ENCODE data around the gene FBXL14. TPM values are rescaled to one million over a fixed set of nuclear protein-coding genes. Genes with fewer than 3 reads are reported as not detected.
A peak's percentile ranks its signal among the peaks of the same experiment; 100 is the strongest.

The FBXL14 gene
- total RNA-seq, 1 donor from 2014 or later: 21.6 TPM

DNA sequence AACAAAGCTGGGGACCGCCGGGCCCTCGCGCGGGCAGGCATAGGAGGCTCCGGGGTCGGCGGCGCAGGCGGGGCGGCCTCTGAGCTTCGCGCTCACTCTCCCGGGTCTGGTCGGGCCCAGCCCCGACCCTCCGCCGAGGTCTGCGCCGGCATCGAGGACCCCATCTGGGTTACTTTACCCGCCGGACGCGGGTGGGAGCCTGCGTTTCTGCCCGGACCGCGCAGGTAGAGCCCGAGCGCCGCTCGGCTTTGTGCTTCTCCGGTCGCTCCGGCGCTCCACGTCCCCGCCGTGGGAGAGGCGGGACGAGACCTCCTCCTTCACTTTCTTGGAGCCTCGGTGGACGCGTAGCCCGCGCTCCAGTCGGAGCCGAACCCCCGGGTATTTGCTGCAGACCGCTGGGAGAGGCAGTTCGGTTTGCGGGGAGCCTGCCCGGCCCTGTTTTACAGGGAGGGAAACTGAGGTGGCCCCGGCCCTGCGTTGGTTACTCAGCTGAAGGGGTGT lies 63.2 kb downstream of the FBXL14 start:
- POLR2A ChIA-PET: no interaction called here
- no peak overlapping the region for H3K27ac Mint-ChIP-seq

DNA sequence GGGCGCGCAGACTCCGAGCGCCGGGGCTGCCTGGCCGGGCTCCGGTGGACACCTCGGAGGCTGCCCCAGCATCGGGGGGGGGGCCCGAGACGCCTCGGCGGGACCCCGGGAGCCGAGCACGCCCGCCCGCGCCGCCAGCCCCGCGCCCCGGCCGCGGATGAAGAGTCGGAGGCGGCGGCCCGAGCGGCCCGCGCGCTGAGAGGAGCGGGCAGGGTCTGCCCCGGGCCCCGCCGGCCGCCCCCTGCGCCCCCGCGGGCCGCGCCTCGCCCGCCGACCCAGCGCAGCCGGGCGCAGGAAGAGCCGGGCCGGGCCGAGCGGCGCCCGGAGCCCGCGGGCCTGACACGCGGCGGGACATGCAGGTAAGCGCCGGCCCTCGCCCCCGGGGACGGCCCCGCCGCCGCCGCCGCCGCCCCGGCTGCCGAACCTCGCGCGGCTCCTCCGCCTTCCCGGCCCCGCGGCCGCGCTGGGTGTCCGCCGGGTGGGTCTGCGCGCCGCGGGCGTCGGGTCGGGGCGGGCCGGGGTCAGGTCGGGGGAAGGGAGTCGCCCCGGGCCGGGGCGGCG lies 63.7 kb downstream of the FBXL14 start:
- H3K27me3 Mint-ChIP-seq: peaks cover 49% of the 10 kb centered on the region
- intact Hi-C loops (cut with micrococcal nuclease): no loop called here
- no peaks in the 10 kb centered on the region for H3K36me3 Mint-ChIP-seq (ENCODE audit: low read depth)
- POLR2A ChIA-PET: no interaction called here
- H3K9me3 Mint-ChIP-seq: peaks cover 2% of the 10 kb centered on the region
- H3K4me1 Mint-ChIP-seq: peaks cover 34% of the 10 kb centered on the region
- ATAC-seq (ENCODE audit: low read depth) (no peak), DNase-seq (peak; percentile 32)
- CTCF ChIA-PET: no interaction called here
- TF ChIP-seq, protein P1, sequence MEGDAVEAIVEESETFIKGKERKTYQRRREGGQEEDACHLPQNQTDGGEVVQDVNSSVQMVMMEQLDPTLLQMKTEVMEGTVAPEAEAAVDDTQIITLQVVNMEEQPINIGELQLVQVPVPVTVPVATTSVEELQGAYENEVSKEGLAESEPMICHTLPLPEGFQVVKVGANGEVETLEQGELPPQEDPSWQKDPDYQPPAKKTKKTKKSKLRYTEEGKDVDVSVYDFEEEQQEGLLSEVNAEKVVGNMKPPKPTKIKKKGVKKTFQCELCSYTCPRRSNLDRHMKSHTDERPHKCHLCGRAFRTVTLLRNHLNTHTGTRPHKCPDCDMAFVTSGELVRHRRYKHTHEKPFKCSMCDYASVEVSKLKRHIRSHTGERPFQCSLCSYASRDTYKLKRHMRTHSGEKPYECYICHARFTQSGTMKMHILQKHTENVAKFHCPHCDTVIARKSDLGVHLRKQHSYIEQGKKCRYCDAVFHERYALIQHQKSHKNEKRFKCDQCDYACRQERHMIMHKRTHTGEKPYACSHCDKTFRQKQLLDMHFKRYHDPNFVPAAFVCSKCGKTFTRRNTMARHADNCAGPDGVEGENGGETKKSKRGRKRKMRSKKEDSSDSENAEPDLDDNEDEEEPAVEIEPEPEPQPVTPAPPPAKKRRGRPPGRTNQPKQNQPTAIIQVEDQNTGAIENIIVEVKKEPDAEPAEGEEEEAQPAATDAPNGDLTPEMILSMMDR (IDR thresholded peaks at IDR 0.05): no peak
- H3K4me3 Mint-ChIP-seq: no peak overlapping the region
- no peak overlapping the region for H3K27ac Mint-ChIP-seq

More for the DNA sequence above, 63.2 kb downstream of the FBXL14 start:
- intact Hi-C loops (cut with micrococcal nuclease): no loop called here
- CTCF ChIA-PET: no interaction called here
- Mint-ChIP-seq H3K9me3 (peaks cover 2% of the 10 kb centered on the region), H3K36me3 (ENCODE audit: low read depth) (no peaks in the 10 kb centered on the region), H3K27me3 (peaks cover 51% of the 10 kb centered on the region), H3K4me1 (peaks cover 30% of the 10 kb centered on the region), H3K4me3 (peak overlapping the region; percentile 67)
- DNase-seq: peak; percentile 29
- no peak for ATAC-seq (ENCODE audit: low read depth)
- TF ChIP-seq, protein P1 (IDR thresholded peaks at IDR 0.05): no peak

DNA sequence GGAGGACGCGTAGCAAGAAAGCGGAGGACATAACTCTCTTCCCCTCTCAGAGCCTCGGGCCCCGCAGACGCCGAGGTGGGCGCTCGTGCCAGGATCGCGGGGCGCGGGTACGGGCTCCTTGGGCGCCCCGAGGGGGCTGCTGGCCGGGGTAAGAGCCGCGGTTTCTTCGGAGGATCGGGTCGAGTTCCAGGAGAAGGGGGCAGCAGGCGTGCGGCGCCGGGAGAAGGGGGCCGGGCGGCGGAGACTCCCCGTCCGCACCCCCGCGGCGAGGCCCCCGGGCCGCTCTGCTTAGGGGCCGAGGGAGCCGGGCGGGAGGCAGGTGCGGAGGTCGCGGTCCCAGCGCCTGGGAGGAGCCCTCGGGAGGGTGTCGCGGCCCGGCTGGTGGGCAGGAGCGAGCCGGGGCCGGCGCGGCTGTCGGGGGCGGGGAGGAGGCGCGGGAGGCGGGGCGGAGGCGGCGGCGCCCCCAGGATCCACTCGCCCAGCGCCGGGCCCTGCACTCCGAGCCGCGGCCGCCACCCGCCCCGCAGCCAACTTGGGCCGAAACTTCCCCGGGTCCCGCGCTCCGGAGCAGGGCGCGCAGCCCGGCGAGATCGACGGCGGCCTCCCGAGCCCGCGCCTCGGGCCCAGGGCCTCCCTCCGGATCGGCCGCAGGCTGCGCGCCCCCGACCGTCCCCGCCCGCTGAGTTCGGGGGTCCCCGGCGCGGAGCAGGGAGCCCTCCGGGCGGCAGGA lies 64.4 kb downstream of the FBXL14 start:
- POLR2A ChIA-PET: no interaction called here
- intact Hi-C loops (cut with micrococcal nuclease): no loop called here

DNA sequence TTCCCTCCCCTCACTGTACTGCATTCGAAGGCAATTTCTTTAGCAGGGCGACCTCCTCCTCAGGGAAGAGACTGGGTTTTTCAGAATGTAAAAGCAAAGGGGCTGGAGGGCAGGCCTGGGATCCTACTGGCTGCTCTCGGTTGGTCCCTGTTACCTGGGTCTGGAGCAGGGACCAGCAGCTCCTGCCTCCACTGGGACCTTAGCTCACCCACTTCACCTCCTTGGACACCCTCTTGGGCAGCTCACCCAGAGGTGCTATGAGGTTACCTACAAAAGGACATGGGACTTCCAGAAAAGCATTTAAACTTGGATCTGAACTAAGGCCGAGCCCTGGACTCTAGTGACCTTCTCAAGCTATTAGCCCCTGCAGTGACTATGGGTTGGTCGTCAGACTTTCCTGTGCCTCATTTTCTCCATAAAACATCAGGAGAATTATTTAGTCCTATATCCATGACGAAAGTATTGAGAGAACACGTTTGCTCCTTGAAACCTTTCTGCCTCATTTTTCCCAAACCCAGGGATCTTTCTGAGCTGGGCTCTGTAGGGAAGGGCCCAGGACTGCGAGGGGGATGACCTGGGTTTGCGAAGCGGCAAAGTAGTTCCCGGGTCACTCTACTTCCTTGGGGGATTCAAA lies 65.0 kb downstream of the FBXL14 start:
- H3K27ac Mint-ChIP-seq: no peak overlapping the region
- peaks cover 52% of the 10 kb centered on the region for H3K27me3 Mint-ChIP-seq
- no peak for DNase-seq
- no peak for ATAC-seq (ENCODE audit: low read depth)
- POLR2A ChIA-PET: no interaction called here
- no peaks in the 10 kb centered on the region for H3K36me3 Mint-ChIP-seq (ENCODE audit: low read depth)
- H3K9me3 Mint-ChIP-seq: peaks cover 2% of the 10 kb centered on the region
- H3K4me1 Mint-ChIP-seq: peaks cover 40% of the 10 kb centered on the region
- intact Hi-C loops (cut with micrococcal nuclease): no loop called here
- CTCF ChIA-PET: interaction anchor here (1.4 kb wide), 1 partner anchor 411 kb away, joined by 6 read pairs; no protein-coding TSS in a partner anchor
- peak overlapping the region; percentile 85 for H3K4me3 Mint-ChIP-seq
- TF ChIP-seq, protein P1 (IDR thresholded peaks at IDR 0.05): no peak

More for the DNA sequence above, 64.4 kb downstream of the FBXL14 start:
- Mint-ChIP-seq H3K4me3 (peak overlapping the region; percentile 85), H3K36me3 (ENCODE audit: low read depth) (no peaks in the 10 kb centered on the region), H3K27me3 (peaks cover 52% of the 10 kb centered on the region), H3K9me3 (peaks cover 2% of the 10 kb centered on the region), H3K4me1 (peaks cover 40% of the 10 kb centered on the region), H3K27ac (no peak overlapping the region)
- DNase-seq: peak; percentile 31
- ATAC-seq (ENCODE audit: low read depth): no peak
- TF ChIP-seq, protein P1 (IDR thresholded peaks at IDR 0.05): no peak
- CTCF ChIA-PET: interaction anchor here (1.4 kb wide), 1 partner anchor 412 kb away, joined by 6 read pairs; no protein-coding TSS in a partner anchor

DNA sequence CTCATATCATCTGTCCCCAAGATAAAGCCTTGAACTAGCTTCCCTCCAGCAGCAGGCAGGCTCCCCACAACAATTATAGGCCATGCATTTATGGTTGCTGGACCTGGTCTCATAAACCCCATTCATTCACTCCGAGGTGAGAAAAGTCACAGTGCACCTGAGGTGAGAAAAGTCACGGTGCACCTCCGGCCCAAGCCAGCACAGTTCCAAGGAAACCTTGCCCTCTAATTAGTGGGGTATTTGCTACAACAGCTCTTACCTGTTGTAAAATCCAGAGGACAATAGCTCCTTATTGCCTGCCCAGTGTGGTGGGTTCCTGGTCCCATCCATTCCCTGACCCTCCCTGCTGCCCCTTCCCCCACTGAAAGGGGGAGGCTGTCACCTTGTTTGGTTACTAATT lies 65.6 kb downstream of the FBXL14 start:
- CTCF ChIA-PET: interaction anchor here (1.4 kb wide), 1 partner anchor 411 kb away, joined by 6 read pairs; no protein-coding TSS in a partner anchor
- DNase-seq (no peak), ATAC-seq (ENCODE audit: low read depth) (no peak)
- TF ChIP-seq, protein P1 (IDR thresholded peaks at IDR 0.05): no peak
- POLR2A ChIA-PET: no interaction called here
- intact Hi-C loops (cut with micrococcal nuclease): no loop called here
- Mint-ChIP-seq H3K4me3 (no peak overlapping the region), H3K27ac (peak overlapping the region; percentile 25), H3K27me3 (peaks cover 55% of the 10 kb centered on the region), H3K9me3 (peaks cover 2% of the 10 kb centered on the region), H3K36me3 (ENCODE audit: low read depth) (no peaks in the 10 kb centered on the region), H3K4me1 (peaks cover 37% of the 10 kb centered on the region)

Measured in activated B cell treated with CpG ODN at 0.5 μM for 24 hours (primary cell).